Activated CD4-positive, CD25-positive, alpha-beta regulatory T cell (primary cell): ENCODE measurements around the gene DDAH2.
A peak's percentile ranks its signal among the peaks of the same experiment; 100 is the strongest.
"Not testable (repeated sequence)": the region's sequence is repeated elsewhere in the genome, so short reads cannot be mapped to it uniquely, and the experiment has no call there.

ENCODE experiments used
- DNase-seq, 4 experiments: peaks; one replicate each; lab custom pipeline; 2025; lab: John Stamatoyannopoulos, UW

The DDAH2 gene

DNA sequence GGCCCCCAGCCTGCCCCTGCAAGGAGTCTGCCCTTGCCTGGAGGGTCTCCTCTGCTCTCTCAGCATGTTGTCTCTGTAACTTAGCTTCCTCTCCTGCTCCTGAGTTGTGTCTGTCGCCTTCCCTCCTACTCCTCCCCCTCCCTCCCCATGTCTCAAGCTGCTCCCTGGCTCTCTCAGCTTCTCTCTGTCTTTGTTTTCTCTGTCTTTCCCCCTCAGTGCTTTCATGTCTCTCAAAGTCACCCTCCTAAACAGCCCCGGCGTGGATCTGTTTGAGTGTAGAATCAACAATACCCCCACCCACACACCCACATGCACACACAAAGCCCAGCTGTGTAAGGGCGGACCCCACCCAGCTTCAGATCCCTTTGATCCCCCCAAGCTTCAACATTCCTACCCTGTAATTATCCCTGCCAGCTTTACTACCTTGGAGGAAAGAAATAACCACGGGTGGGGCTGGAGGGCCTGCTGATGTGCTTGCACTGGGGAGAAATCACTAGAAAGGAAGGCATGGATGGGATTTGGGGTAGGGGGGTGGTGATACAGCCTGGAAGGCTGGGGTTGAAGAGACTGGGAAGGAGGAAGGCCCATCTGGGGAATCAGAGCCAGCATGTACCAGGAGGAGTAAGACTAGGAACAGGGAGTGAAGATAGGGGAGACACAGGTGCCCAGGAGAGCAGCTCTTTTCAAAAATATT is 15.0 kb downstream of the DDAH2 start:
- no peak for DNase-seq

- DNase-seq: no peak
Observed at GRCh38 chr6:31713465-31713864, 15.6 kb downstream of the DDAH2 start.

- no peak for DNase-seq
Observed at GRCh38 chr6:31712296-31712695, 16.8 kb downstream of the DDAH2 start.

GRCh38 chr6:31711233-31711632 is 17.9 kb downstream of the DDAH2 start:
- DNase-seq: no peak

GRCh38 chr6:31710523-31711219 is 18.4 kb downstream of the DDAH2 start:
- no peak for DNase-seq

DNA sequence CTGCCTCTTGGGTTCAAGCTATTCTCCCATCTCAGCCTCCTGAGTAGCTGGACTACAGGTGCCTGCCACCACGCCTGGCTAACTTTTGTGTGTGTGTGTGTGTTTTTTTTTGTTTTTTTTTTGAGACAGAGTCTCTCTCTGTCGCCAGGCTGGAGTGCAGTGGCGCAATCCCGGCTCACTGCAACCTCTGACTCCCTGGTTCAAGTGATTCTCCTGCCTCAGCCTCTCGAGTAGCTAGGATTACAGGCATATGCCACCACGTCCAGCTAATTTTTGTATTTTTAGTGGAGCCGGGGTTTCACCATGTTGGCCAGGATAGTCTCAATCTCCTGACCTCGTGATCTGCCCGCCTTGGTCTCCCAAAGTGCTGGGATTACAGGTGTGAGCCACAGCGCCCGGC is 19.9 kb downstream of the DDAH2 start:
- DNase-seq: not testable (repeated sequence)

DNA sequence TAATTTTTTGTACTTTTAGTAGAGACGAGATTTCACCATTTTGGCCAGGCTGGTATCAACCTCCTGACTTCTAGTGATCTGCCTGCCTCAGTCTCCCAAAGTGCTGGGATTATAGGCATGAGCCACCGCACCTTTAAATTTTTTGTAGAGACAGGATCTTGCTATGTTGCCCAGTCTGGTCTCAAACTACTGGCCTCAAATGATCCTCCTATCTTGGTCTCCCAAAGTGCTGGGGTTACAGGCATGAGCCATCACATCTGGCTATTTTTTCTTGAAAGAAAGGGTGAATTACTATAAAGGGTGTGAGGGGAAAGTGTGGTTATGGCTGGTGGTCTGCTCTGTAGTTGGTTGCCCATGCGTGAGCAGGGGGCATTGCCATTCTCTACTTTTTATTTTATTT is 20.9 kb downstream of the DDAH2 start:
- DNase-seq: no peak

- DNase-seq: no peak
Observed at GRCh38 chr6:31707701-31708100, 21.4 kb downstream of the DDAH2 start.

DNA sequence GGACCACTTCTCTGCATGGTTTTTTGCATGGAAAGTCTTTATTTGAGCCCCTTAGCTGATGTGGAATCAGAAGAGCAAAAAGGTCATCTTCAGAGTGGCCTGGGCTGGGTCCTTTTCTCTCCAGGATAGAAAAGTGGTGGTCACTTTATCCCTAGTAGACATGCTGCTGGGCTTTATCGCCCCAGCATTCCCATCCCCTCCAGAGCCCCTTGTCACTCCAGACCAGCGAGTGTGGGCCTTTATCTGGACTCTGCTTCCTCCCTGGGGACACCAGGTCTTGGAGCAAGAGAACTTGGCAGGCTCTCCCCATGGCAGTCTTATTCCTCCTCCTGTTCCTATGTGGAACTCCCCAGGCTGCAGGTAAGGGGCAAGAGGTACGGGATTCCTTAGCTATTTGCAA is 22.5 kb downstream of the DDAH2 start, which contains the start of gene LY6G6F:
LY6G6F (plus strand) TSS at position 268 of the 400 bp plus-strand sequence; CDS start at position 309, 41 bp downstream.
- no peak for DNase-seq

DNA sequence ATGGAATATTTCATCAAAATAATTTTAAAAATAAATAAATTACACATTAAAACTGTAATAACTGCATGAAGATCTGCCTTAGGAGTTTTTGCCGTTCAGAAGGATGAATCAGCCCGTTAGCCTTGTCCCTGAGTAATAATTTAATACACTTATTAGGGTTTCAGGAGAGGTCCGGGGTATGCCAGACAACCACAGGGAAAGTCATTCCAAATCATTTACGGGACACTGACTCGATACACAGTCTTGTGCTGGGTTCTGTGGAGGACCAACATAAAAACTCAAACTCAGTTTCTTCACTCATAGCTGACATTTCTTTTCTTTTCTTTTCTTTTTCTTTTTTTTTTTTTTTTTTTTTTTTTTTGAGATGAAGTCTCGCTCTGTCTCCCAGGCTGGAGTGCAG is 23.2 kb downstream of the DDAH2 start:
- no peak for DNase-seq

- peak; percentile 90 to 96 (median 94) for DNase-seq
Observed at GRCh38 chr6:31702819-31703716, 26.0 kb downstream of the DDAH2 start, which contains the start of gene ABHD16A. Gene ABHD16A, minus strand, starts transcription at chr6:31703324. Its CDS starts 43 bp downstream, at chr6:31703281.

- DNase-seq: no peak
Observed at GRCh38 chr6:31702405-31702818, 26.7 kb downstream of the DDAH2 start.

GRCh38 chr6:31701666-31702404 is 27.3 kb downstream of the DDAH2 start:
- DNase-seq: no peak

DNA sequence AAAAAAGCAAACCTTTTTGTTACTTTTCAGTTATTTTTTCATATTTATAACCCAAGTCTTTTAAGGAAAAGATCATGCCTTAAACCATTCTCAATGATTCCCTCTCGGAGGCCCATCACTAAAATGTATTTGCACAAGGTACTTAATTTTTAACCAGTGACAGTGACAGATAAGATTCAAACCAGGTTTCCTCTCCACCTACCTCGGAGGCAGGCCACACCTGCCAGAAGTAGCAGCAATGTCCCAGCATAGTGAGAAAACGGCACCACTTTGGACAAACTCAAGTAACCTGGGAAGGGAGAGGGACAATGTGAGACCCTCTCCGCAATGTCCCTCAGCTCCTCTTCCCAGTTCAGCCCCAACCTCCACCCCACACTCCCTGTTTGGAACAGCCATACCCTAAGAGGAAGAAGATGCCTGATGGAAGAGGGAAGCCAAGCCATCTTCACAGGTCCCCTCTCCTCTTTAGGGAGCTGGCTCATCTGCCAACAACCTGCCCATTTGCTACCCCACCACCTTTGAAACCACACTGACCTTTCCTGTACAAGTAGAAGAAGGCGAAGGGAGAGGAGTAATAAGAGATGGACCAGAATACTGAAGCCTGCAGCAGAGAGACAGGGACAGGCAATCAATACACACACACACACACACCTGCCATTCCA is 28.2 kb downstream of the DDAH2 start:
- DNase-seq: no peak

DNA sequence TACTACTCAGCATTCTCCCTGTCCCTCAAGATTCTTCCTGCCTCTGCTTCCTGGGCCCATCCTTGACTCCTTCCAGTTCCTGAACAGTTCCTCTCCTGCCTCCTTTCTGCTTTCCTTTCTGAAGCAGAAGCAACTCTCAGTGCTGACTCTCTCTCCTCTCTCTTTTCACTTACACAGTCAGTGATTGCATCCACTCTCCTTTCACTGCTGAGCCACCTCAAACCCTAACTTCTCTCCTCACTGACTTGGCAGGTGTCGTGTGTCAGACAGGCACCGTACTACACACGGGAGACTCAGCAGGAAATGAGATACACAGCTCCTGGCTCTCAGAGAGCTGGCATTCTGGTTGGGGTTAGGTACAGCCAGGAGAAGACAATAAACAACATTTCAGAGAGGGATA is 31.5 kb downstream of the DDAH2 start:
- DNase-seq: no peak

GRCh38 chr6:31693535-31693934 is 35.6 kb downstream of the DDAH2 start:
- no peak for DNase-seq

DNA sequence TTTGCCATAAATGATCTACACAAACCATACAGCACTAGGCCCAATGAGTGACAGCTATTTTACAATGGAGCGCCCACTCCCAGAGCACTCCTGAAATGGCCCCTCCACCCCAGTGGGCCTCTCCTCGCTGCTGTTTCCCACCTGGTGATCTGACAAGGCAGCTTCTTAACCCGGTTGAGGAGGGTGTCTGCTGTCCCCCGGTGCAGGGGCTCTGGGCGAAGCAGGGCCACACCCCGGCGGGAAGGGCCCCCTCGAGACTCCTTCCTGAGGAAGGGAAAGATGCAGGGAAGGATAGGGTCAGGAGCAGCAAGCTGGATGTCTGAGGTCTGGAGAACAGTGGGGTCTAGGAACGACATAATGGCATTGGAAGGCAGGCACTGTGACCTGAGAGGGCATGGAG is 36.2 kb downstream of the DDAH2 start:
- no peak for DNase-seq

DNA sequence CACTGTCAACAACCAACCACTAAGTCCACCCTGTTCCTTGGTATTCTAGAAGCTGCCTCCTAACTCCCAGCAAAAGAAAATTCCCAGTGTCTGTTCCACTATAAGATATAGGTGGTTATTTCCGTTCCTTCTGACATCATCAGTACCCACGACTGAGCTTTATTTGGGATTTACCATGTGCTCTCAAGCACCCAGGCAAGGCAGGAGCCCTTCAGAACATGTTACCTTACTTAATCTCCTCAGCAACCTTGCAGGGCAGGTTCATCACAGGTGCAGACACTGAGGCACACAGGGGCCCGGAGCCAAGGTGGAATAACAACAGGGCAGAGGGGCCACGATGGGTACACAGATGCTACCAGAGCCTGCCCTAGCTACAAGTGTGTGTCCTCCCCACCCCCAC is 36.7 kb downstream of the DDAH2 start:
- DNase-seq: no peak

GRCh38 chr6:31691564-31692108 is 37.5 kb downstream of the DDAH2 start:
- DNase-seq: no peak

- no peak for DNase-seq
Observed at GRCh38 chr6:31691078-31691463, 38.0 kb downstream of the DDAH2 start.
